ENCODE results near the gene LRRC43.

Gene LRRC43, protein sequence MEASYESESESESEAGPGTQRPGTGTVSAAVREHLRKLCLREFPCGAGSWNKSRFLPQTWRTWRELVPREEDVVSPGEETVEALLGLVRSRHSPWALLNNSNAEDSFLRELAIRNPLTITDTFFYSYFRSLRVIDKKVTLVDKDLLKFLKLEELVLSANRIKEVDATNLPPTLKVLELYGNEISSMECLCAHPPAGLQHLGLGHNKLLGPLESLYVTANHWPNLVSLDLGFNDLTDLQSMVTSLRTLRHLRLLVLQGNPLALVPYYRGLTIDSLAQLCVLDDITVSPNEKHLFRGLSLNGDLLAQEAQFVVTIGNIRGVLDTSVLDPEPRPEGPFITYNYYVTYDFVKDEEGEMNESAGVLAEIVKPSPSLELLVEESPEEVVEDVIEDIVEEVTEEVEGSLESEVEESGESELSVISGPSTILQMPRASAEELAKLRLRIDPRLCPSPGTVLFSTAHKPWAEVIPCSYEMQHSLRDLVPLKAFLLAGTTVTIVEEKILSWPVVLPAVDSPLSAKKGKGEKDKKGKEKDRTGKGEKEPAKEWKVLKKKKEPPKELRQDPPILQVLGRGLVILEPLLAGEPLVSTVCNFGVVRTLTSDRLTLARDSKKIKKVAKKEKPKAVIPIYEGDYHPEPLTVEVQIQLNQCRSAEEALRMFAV

DNA sequence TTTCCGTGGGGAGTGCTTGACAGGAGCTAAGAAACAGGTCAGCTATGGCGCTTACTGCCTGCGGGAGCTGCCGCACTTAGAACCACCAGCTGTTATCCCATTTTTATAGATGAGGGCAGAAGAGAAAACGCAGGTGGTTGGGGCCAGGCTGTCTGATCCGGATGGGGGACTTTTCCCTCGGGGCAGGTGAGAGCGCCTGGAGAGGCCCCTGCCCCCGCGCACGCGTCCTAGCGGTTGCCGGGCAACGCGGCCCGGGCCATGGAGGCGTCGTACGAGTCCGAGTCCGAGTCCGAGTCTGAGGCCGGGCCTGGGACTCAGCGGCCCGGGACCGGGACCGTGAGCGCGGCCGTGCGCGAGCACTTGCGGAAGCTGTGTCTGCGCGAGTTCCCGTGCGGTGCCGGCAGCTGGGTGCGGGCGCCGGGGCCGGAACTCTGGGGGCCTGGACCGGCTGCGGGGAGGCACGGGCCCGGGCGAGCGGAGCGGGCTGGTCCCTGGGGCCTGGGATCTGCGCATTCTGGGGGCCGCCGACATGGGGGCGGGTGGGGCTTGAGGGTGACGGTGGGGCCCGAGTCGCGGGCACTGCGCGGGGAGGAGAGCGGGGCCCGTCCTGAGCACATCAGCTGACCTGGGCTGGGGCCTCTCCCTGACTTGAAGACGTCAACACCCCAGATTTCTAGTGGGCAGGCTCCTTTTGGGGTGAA, at the start of gene LRRC43:
LRRC43 (plus strand) TSS at position 237 of the 701 bp plus-strand sequence; CDS start at position 259, 22 bp downstream.
- no peak for DNase-seq (ENCODE audit: low read depth)

DNA sequence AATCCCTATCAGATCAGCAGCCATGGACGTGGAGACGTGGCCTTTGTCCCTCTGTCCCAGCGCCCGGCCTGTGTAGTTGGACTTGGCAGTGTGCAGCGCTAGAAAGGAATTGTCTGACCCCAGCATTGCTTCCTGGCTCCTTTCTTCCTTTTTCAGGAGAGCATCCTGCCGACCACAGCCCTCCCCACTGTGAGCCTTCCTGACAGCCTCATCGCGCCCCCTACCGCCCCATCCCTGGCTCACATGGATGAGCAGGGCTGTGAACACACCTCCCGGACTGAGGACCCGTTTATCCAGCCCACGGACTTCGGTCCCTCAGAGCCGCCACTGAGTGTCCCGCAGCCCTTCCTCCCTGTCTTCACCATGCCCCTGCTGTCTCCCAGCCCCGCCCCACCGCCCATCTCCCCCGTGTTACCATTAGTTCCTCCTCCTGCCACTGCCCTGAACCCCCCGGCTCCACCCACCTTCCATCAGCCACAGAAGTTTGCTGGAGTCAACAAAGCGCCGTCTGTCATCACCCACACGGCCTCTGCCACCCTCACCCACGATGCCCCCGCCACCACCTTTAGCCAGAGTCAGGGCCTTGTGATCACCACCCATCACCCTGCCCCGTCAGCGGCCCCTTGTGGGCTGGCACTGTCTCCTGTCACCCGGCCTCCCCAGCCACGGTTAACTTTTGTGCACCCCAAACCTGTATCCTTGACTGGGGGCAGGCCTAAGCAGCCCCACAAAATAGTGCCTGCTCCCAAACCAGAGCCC, 49.6 kb upstream of the LRRC43 start:
- no peak for DNase-seq (ENCODE audit: low read depth)

DNA sequence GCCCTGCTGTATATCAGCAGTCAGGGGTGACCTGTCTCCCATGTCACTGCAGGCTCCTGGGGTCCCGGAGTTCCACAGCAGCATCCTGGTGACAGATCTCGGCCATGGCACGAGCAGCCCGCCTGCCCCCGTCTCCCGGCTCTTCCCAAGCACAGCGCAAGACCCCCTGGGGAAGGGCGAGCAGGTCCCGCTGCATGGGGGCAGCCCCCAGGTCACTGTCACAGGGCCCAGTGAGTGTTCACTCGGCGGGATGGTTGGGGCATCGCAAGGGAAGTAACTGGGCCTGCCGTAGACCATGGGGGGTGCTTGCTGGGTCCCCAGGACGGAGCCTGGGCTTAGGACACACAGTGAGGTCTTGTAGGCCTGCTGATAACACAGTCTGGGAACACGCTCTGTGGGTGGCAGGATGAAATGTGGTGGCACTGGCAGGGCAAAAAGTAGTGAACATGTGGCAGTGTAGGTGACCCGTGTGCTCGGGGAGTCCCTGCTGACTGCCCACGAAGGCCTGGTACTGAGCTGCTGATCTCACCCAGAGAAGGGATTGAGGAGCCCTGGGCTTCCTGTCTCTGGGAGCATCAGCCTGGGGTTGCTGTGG, 47.4 kb upstream of the LRRC43 start:
- no peak for DNase-seq (ENCODE audit: low read depth)

DNA sequence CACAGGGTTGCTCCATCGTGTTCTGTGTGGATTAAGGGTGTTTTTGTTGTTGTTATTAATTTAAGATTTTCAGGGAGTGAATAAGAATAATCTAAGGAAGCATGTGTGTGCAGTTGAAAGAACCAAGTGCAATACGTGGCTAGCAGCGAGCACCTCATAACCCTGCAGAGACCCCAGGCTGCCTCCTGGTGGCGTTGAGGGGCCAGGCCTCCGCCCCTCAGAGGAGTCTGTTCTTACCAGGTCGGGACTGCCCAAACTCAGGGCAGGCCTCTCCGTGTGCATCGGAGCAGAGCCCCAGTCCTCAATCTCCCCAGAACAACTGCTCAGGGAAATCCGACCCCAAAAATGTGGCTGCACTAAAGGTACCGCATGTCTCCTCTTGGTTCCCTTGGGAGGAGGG, 45.7 kb upstream of the LRRC43 start:
- no peak for DNase-seq (ENCODE audit: low read depth)

DNA sequence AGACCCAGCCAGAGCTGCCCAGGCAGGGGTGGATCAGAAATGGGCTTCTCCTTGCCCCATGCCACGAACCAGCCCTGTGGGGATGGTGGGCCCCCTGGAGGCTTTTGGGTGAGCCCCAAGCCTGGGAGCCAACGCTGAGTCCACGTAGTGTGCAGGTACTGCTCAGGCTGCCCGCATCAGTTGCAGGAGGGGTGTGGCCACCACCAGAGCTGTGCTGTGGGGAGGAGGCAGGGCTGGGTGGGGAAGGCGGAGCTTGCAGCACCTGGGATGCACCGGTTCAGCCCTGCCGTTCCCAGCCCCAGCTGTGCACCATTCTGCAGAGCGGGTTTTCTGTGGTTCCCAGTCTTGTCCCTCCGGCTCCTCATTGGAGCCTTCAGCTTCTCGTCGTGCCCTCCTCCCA, 45.2 kb upstream of the LRRC43 start:
- DNase-seq (ENCODE audit: low read depth) = no peak

DNA sequence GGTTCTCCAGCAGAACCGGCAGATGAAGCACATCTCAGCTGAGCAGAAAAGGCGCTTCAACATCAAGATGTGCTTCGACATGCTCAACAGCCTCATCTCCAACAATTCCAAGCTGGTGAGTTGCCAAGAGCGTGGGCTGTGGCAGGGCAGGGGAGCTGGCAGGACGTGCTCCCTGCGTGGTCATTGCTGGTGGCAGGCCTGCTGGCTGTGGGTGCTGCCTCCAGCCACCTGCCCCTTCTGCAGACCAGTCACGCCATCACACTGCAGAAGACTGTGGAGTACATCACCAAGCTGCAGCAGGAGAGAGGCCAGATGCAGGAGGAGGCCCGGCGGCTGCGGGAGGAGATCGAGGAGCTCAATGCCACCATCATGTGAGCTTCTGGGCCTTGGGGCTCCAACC, 44.7 kb upstream of the LRRC43 start:
- no peak for DNase-seq (ENCODE audit: low read depth)

DNA sequence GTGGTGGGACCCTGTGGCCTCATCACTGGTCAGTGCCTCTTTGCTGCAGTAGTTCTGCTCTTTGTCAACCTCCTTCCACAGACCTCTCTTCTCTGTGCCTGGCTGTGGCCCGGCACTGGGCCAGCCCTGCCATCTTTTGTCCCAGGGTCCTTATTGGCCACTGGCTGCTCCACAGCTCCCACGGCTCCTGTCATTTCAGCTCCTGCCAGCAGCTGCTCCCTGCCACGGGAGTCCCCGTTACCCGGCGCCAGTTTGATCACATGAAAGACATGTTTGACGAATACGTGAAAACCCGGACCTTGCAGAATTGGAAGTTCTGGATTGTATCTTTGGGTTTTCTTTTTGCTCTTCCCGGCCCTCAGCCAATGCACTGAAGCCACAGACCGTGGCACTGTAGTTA, 44.3 kb upstream of the LRRC43 start:
- DNase-seq (ENCODE audit: low read depth) = no peak

DNA sequence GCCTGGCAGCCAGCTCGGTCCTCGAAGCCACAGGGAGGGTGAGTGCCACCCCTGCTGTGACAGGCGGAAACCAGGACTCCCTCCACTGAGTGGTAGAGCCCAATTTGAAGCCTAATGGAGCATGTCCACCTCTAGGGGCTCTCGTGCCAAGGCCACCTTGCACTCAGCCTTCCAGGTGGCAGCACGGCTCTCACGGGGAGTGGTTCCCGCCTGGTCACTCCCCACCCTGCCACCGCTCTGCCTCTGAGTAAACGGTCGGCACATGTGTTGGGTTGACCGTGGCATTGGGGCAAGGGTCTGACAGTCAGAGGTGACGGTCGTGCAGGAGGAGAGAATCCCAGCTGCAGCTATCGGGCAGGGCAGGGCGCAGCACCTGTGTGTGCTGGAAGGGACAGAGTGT, 43.7 kb upstream of the LRRC43 start:
- no peak for DNase-seq (ENCODE audit: low read depth)

DNA sequence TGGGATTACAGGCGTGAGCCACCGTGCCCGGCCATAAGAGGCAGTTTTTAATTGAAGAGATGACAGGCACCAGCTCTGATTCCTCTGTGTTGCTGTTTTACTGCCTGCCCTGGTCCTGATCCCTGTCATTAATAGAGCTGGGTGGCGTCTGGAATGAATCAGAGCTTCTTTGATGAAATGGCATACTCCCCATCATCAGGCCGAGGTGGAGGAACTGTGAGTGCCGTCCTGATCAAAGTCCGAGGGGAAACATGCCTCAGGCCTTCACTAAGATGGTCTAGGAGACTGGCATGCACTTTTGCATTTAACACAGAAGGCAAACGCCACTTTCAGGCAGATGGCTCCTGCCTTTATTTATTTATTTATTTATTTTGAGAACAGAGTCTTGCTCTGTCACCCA, 43.0 kb upstream of the LRRC43 start:
- no peak for DNase-seq (ENCODE audit: low read depth)

DNA sequence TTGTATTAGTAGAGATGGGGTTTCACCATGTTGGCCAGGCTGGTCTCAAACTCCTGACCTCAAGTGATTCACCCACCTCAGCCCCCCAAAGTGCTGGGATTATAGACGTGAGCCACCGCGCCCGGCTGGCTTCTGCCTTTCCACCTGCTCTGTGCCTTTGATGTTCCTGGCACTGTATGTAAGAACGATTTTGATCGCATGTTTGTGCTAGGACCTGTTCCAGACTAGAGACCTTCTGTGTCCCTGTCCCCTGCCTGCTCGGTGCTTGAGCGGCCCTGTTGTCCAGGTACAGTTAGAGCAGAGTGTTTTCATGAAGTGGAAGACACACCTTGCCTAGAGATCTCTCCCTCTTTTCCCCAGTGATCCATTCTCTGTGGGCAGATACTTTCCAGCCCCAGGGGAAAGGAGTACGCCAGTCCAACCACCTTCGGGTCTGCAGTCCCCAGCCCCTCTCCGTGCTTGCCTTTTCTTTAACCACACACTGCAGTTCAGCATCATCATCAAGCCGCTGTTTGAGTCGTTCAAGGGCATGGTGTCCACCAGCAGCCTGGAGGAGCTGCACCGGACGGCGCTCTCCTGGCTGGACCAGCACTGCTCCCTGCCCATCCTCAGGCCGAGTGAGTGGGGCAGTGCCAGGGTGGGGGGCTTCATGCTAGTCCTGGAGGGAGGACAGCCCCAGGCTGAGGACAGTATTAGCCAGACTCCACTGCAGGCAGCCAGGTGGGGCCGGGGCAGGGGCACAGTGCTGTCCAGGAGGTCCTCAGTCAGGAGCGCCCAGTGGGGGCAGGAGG, 42.3 kb upstream of the LRRC43 start:
- no peak for DNase-seq (ENCODE audit: low read depth)

DNA sequence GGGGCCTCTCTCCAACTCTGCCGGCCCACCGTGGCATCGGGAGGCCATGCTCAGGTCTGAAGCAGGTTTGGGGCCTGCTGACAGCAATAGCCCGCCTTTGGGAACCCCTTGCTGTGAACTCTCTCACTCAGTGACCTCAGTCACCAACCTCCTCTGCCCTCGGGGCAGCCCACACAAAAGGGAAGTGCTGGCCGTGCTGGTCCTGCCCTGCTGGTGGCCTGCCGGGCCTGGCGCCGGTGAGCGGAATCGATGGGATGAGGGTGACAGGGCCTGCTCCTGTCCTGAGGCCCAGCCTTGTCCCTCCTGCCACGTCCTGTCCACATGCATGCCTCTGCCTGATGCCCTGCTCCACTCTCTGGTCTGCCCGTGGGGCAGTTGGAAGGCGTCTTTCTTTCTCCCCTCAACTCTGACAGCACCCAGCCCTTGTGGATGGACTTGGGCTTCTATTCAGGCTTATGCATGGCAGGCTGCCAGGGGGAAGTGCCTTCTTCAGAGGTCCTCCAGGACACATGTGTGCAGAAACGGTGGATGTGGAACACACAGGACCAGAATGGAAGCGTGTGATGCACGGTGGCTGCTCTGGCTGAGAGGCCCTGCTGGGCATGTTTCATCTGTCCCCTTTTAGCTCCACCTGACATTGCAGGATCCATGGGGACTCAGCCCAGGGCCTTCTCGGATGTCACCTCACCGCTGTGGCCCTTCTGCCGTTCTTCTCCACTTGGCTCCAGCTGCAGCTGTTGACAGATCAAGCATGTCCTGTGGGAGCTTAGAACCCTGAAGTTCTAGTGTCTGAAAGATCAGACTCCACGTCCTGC, 40.8 kb upstream of the LRRC43 start:
- DNase-seq (ENCODE audit: low read depth) = no peak

DNA sequence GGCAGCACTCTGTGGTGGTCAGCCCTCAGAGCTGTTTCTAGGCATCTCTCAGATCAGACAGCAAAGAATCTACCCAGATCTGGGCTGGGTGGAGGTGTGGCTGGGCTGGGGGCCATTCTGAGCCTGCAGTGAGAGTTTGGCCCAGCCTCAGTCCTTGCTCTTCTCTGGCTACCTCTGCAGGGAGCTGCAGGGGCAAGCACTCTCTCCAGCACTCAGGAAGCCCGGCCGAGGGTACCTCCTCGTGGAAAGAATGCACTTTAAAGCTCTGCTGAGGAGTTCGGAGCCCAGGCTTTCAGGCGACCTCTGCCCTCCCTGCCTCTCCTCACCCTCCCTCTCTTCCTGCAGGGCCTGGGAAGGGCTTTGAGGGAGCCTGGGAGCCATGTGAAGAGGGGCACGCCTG, 40.1 kb upstream of the LRRC43 start:
- DNase-seq (ENCODE audit: low read depth) = no peak

DNA sequence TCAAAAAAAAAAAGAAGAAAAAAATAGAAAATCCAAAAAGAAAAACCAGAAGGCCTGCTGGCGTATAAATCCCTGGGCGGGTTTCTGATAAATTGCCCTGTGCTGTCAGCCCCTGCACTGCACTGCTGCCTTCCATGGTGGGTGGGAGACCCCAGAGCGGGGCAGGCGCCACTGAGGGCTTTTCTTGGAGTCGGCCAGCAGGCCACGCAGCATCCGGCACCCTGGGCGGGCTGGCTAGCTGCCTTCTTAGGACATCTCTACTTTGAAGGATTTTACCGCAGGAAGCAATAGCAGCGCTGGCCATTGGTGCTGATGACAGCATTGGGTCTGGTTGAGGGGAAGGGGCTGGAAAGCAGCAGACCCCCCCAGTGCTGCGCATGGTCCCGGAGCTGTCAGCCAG, 38.0 kb upstream of the LRRC43 start:
- no peak for DNase-seq (ENCODE audit: low read depth)

DNA sequence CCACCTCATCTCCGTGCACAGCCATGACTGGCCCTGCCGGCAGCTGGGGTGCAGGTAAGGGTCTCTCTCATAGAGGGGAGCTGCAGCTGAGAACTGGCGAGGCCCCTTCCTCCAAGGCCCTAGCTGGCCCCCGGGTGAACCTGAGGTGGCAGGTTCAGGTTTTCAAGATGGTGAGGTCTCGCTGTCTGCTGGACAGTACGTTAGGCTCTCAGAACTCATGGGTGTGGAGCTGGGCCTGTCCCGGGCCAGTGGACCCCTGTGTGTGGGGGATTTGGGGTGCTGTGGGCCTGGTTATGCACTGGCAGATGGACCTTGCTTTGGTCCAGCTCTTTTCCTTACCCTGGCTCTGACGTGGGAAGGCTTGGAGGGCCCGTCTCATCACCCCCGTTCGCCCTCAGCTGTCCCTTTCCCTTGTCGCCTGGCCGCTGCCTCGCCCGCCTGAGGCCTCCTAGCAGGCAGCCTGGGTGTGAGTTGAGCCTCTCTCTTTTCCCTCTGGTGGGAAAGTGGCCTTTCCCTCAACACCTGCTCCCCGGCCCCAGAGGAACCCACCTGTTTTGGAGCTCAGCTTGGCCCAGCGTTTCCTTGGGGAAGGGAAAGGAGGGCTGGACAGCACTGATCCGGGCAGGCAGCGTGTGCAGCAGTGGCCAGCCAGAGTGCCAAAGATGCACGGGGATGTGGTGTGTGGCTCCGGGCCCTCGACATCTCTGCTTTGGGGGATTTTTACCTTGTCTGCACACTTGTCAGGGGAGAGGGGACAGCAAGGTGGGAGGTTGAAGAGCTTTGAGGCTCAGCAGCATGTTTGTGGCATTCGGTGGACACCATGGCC, 37.2 kb upstream of the LRRC43 start:
- no peak for DNase-seq (ENCODE audit: low read depth)

DNA sequence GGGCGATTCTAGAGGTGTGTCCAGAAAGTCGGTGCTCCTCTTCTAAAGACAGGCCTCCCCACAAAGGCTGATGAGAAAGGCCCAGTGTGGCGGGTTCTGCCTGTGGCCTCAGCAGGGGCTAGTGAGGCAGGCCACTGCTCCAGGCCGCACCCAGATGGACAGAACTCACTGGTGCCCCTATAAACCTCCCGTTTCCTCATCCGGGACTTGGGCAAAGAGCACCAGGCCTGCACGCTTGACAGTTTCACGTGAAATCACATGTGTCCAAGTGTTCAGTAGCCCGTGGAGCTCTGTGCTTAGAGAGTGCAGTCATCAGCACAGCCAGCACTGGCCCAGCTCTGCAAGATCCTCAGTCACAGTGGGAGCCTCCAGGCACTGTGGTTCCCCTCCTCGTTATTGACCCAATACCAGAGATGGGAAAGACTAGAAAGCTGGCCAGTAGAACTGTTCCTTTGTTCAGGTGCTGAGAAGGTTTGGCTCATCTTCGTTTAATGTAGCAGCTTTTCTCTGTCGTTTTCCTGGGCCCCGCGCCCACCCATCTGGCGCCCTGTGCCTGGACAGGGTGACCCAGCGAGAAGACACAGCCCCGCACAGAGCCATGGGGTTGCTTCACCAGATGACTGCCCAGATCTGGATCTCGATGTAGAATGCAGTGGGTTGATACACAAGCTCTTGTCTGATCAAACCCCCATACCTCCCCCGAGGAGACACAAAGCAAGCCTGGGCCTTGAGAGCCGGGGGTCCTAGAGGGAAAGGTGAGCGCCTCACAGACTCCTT, 35.2 kb upstream of the LRRC43 start:
- DNase-seq (ENCODE audit: low read depth) = no peak

DNA sequence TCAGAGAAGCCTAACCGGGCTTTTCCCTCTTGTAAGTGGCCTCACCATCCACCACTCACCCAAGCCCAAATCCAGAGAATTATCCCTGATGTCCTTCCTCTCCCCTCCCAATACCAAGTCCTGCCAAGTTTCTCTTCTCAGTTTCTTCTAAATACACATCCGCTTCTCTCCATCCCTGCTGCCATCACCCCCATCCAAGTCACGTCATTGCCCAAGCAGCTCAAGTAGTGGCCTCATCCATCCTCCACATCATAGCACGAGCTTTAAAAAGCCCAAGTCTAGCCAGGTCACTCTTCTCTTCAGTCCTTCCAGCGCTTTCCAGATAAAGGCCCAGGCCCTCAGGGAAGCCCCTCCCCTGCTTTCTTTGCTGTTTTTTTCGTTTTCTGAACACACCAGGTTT, 34.3 kb upstream of the LRRC43 start:
- DNase-seq (ENCODE audit: low read depth) = no peak

DNA sequence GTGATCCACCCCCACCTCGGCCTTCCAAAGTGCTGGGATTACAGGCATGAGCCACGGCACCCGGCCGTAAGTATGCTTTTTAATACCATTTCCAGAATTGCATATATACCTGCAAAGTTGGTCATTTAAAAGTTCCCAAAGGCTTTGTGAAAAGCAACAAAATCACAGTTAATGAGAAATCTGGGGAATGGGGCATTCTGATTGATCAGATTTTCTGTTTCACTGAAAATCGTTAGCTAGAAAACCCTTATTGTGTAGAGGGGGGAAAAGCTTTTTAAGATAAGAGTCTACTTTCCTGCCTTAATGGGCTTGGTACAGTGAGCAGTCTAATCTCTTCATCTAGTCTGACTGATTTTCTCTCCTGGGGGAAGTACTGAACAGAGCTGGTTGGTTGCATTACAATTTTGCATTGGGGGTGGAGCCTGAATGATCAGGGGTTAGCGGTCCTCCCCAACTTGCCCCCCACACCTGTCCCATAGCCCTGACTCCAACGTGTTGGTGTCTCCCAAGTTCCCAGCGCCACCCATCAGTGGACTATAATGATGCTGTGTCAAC, 32.7 kb upstream of the LRRC43 start:
- no peak for DNase-seq (ENCODE audit: low read depth)

DNA sequence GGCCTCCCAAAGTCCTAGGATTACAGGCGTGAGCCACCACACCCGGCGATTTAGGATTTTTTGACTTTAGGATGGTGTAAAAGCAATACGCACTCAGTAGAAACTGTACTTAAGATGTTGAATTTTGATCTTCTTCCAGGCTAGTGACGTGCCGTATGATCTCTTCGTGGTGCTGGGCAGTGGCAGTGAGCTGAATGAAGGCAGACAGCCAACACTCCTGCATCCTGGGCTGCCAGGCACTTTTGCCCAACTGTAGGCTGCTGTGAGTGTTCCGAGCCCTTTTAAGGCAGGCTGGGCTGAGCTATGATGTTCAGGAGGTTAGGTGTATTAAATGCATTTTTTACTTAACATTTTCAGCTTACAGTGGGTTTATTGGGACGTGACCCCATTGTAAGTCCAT, 30.2 kb upstream of the LRRC43 start:
- no peak for DNase-seq (ENCODE audit: low read depth)
